Gastrocnemius medialis (tissue), 4 donors: ENCODE results near the gene MYO1F. TPM values are rescaled to one million over a fixed set of nuclear protein-coding genes. Genes with fewer than 3 reads are reported as not detected.

Experiments used
- ATAC-seq, 2 donors: fragments of 150-250 bp; one replicate each; pipeline ENCODE4 v1.9.1; 2016
- DNase-seq, 2 donors: peaks; one replicate each; pipeline ENCODE4 v3.0.0-alpha.2; 2019
- H3K27ac ChIP-seq, 4 donors: fragments of 200-600 bp; sonication (generic); 1 replicate in 1 of 4; 2 replicates in 3 of 4; pipeline ENCODE4 v1.5.1; 2016 to 2018; ENCODE audit warnings: mild to moderate bottlenecking in 2 of 4, moderate library complexity in 1 of 4
- H3K27me3 ChIP-seq, 3 donors: fragments of 200-600 bp; sonication (generic) in 2 of 3; 1 replicate in 1 of 3; 2 replicates in 2 of 3; pipeline versions ENCODE4 v1.5.1 to v1.6.0; 2016 to 2019; ENCODE audit warnings: mild to moderate bottlenecking in 1 of 3, moderate library complexity in 1 of 3
- H3K36me3 ChIP-seq, 2 donors: fragments of 200-600 bp; sonication (generic) in 1 of 2; one replicate each; pipeline ENCODE4 v1.5.1; 2017 to 2018
- H3K4me1 ChIP-seq, 2 donors: fragments of 200-600 bp; sonication (generic) in 1 of 2; one replicate each; pipeline ENCODE4 v1.5.1; 2016 to 2017; ENCODE audit warnings: mild to moderate bottlenecking in 2 of 2
- H3K4me3 ChIP-seq, 4 donors: fragments of 200-600 bp; sonication (generic) in 3 of 4; 1 replicate in 1 of 4; 2 replicates in 3 of 4; pipeline ENCODE4 v1.5.1; 2016 to 2019; ENCODE audit warnings: mild to moderate bottlenecking in 2 of 4
- H3K9me3 ChIP-seq, 3 donors: fragments of 200-600 bp; sonication (generic) in 2 of 3; 1 replicate in 1 of 3; 2 replicates in 2 of 3; pipeline ENCODE4 v1.5.1; 2016 to 2019
- CTCF ChIP-seq, 5 experiments: fragments of 450-650 bp in 3 of 5; fragments of 200-600 bp in 2 of 5; sonication (generic) in 2 of 5; IDR thresholded peaks in 4 of 5; conservative IDR thresholded peaks in 1 of 5; 1 replicate in 4 of 5; 2 replicates in 1 of 5; pipeline ENCODE4 v1.5.1; 2016 to 2019; ENCODE audit warnings: antibody characterized with exemption in 5 of 5, mild to moderate bottlenecking in 3 of 5, moderate library complexity in 3 of 5
- POLR2A ChIP-seq, 2 donors: fragments of 450-650 bp; IDR thresholded peaks; one replicate each; pipeline ENCODE4 v1.6.1; 2017; ENCODE audit warnings: antibody characterized with exemption in 2 of 2, mild to moderate bottlenecking in 2 of 2, moderate library complexity in 2 of 2
- in situ Hi-C, 4 donors: fragments of 200-750 bp; cut with MboI; loops; one replicate each; pipeline versions ENCODE4 v1.15.0 to v1.8.0; 2017; ENCODE audit warnings: low sequenced_read_pairs in 4 of 4
- intact Hi-C: fragments of 100-400 bp; cut with DNase I; formaldehyde crosslinking; loops from one replicate; pipeline ENCODE4 v1.15.1; 2023; ENCODE audit warnings: low total_unique reads
- total RNA-seq, 4 donors: library from RNA; depleted of rRNA; stranded (reverse); fragments of >200 nt; gene quantifications; one replicate each; pipeline versions ENCODE4 v1.1.0 to v1.2.3, GENCODE V29; 2016

MYO1F gene
- total RNA-seq, 4 donors from 2014 or later, result 0.24 to 4.0 (median 1.8) TPM

DNA sequence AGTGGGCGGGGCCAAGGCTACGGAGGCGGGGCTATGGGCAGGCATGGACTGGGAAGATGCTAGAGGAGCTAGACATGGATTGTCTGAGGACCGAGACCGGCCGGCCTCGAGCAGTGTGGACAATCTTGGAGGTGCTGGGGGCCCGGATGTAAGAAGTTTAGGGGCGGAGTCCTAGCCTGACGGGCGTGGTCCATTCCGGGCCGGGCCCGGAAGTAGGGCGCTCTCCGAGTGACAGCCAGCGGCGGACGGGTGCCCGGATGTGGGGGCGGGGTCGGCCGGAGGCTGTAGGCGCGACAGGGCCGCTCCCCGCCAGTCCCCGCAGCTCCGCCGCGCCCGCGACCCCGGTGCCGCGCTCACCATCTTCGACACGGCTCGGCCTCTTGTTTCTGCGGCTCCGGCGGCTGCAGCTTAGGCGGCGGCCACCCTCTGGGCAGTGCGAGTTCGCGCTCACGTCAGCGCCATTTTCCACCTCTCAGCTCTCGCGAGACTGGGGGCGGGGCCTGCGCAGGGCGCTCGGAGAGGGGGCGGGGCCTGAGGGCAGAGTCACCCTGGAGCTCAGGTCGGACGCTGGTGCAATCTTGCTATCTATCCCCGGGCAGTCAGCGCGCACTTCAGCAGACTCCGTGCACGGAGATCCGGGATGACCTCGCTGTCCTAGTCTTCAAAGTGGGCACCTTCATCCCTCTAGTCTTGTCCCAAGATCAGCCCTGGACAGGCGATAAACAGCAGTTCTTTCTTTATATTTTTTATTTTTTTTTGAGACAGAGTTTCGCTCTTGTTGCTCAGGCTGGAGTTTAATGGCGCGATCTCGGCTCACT, 63.3 kb downstream of the MYO1F start, which contains the start of gene ZNF414:
ZNF414 (minus strand) TSS at position 481 of the 818 bp plus-strand sequence; CDS start at position 360, 121 bp downstream.
- Histone ChIP-seq H3K4me3 (peak within 1 kb of the TSS; percentile 69 to 98 (median 83)), H3K4me1 (peaks cover 10 to 19% of the 10 kb centered on the region in 2 donors), H3K27ac (peak within 1 kb of the TSS; percentile 93 to 99 (median 98)), H3K36me3 (no peaks in the 10 kb centered on the region), H3K27me3 (no peaks in the 10 kb centered on the region), H3K9me3 (no peaks in the 10 kb centered on the region)
- no peak for TF ChIP-seq CTCF (IDR thresholded peaks at IDR 0.05 in 4 of 5, conservative IDR thresholded peaks at IDR 0.05 in 1 of 5)
- peak; percentile 66 to 71 for TF ChIP-seq POLR2A (IDR thresholded peaks at IDR 0.05)
- ATAC-seq, result peak; percentile 93 to 97
- in situ Hi-C loops (no loop called here), intact Hi-C loops (loop anchor here (1.0 to 10.0 kb wide), 4 partner anchors 69 to 609 kb away; partner anchors contain the start of genes CD320, HNRNPM, MAP2K7 and RAB11B)
- peak; percentile 92 to 97 for DNase-seq

DNA sequence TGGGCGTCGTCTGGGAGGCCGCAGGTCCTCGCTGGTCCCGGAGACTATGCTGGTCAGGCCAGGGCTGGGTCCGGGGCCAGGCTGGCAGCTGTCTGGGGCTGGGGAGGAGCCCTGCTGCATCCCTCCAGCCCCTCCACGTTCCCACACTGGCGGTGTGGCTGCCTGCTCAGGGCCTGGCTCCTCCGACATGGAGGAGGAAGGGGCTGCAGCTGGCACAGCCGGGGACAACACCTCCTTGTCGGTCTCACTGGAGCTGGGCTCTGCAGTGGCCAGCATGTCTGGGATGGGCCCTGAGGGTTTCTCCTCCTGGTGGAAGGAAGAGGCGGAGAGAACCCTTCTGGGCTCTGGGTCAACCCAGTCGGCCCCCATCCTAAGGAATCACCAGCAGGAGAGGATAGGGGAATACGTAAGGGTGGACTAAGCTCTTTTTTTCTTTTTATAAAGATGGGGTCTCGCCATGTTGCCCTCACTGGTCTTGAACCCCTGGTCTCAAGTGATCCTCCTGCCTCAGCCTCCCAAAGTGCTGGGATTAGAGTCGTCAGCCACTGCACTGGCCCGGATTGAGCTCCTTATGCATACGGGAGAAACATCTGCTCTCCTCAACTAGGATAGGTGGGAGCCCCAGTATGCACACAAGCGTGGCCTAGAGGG, 64.1 kb downstream of the MYO1F start:
- ATAC-seq, result no peak
- TF ChIP-seq CTCF (IDR thresholded peaks at IDR 0.05 in 4 of 5, conservative IDR thresholded peaks at IDR 0.05 in 1 of 5) (no peak), POLR2A (IDR thresholded peaks at IDR 0.05) (no peak)
- intact Hi-C loops (loop anchor here (1.0 to 10.0 kb wide), 4 partner anchors 68 to 608 kb away; partner anchors contain the start of genes CD320, HNRNPM, MAP2K7 and RAB11B), in situ Hi-C loops (no loop called here)
- Histone ChIP-seq H3K4me1 (peaks cover 10 to 19% of the 10 kb centered on the region in 2 donors), H3K4me3 (peak overlapping the region; percentile 69 to 98 (median 83)), H3K9me3 (no peaks in the 10 kb centered on the region), H3K27ac (peak overlapping the region; percentile 93 to 99 (median 98)), H3K27me3 (no peaks in the 10 kb centered on the region), H3K36me3 (no peaks in the 10 kb centered on the region)
- no peak for DNase-seq

DNA sequence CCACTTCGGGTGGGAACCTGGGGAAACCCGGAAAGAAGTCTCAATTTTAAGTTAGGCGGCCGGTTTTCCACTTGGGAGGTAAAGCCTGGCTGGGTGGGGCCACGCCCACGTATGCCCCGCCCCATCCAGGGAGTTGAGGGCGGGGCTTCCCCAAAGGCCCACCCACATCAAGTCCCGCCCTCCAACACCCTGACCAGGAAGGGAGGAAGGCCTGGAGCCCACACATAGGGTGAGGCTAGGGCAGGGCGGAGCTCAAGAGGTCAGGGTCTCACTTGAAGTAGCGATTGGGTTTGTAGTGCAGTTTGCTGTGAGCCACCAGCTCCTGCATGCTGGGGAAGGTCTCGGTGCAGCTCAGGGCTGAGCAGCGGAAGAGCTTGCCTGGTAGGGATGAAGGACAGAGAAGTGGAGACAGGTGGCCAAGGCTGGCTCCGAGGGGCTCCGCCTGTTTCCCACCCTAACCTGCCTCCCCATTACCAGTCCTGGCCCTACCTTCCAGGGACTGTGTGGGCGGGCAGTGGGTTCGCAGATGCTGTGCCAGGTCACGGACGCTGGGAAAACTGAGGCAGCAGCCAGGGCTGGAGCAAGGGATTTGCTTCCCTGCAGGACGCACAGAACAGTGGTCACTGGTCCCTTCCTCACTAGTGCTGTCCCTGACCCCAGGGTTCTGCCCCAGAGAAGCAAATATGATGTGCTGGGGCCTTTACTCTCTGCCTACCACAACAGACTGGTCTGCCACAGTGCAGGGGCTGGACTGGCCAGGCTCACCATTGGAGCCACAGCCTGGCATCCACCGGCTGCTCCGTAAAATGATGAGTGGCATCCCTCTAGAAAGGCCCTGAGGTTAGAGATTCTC, 64.9 kb downstream of the MYO1F start:
- no peaks in the 10 kb centered on the region for H3K36me3 ChIP-seq
- H3K27me3 ChIP-seq, result no peaks in the 10 kb centered on the region
- H3K4me3 ChIP-seq, result peak overlapping the region in 2 of 4 donors; percentile 69 to 85
- intact Hi-C loops (loop anchor here (2.0 to 10.0 kb wide), 3 partner anchors 68 to 608 kb away; partner anchors contain the start of genes CD320, HNRNPM and MAP2K7), in situ Hi-C loops (no loop called here)
- DNase-seq (no peak), ATAC-seq (no peak)
- TF ChIP-seq CTCF (IDR thresholded peaks at IDR 0.05 in 4 of 5, conservative IDR thresholded peaks at IDR 0.05 in 1 of 5), result no peak
- TF ChIP-seq POLR2A (IDR thresholded peaks at IDR 0.05), result no peak
- peaks cover 10 to 17% of the 10 kb centered on the region in 2 donors for H3K4me1 ChIP-seq
- peak overlapping the region in 3 of 4 donors; percentile 96 to 99 (median 99) for H3K27ac ChIP-seq
- H3K9me3 ChIP-seq, result no peaks in the 10 kb centered on the region

DNA sequence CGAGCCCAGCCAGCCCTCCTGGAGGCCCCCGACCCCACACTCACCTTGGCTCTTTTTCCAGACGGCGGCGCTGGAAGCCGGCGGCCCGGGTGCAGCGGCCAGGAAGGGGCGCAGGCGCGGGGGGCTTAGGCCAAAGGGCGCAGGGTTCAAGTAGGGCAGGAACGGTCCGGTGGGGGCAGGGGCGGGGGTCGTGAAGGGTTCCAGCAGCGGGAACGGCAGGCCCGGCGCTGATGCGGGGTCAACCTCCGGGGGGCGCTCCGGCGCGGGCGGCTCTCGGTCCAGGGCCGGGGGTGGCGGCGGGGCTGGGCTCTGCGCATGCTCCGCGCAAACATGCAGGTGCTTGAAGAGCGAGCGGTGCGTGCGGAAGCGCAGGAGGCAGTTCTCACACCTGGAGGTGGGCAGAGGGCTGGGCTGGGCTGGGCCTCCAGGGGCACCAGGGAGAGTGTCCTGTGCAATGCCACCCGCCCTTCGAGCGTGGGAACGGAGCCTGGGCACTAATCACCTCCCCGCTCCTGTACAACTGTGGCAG, 65.6 kb downstream of the MYO1F start:
- no peaks in the 10 kb centered on the region for H3K36me3 ChIP-seq
- H3K4me1 ChIP-seq, result peaks cover 10 to 17% of the 10 kb centered on the region in 2 donors
- in situ Hi-C loops (no loop called here), intact Hi-C loops (loop anchor here (2.0 to 10.0 kb wide), 3 partner anchors 67 to 607 kb away; partner anchors contain the start of genes CD320, HNRNPM and MAP2K7)
- no peak for DNase-seq
- no peak overlapping the region for H3K4me3 ChIP-seq
- H3K27me3 ChIP-seq, result no peaks in the 10 kb centered on the region
- ATAC-seq, result no peak
- no peak overlapping the region for H3K27ac ChIP-seq
- no peaks in the 10 kb centered on the region for H3K9me3 ChIP-seq
- TF ChIP-seq CTCF (IDR thresholded peaks at IDR 0.05 in 4 of 5, conservative IDR thresholded peaks at IDR 0.05 in 1 of 5), result no peak
- TF ChIP-seq POLR2A (IDR thresholded peaks at IDR 0.05), result no peak
